Measurements from ENCODE around the gene IFI16.
A peak's percentile ranks its signal among the peaks of the same experiment; 100 is the strongest.

IFI16 gene

DNA sequence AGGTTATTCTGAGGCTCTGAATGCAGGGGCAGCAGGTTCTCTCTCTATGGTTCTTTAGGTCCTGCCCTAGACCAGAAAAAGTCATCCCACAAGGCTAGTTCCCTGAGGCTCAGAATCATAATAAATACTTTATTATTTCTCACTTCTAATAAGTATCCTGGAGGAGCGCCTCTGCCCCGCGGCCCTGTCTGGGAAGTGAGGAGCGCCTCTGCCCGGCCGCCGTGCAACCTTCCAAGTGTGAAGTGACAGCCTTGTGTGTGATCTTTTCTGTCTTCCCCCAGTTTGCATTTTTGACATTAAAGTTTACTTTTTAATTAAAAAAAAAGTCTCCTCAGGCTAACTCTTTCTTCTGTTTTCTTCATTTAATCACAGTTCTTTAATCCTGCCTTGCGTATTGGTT, 55.4 kb downstream of the IFI16 start:
- H4K12ac ChIP-seq (ENCODE audit: low read depth, low read length) = no peak overlapping the region
- H3K36me3 ChIP-seq (ENCODE audit: control insufficient read depth in 1 of 2, insufficient read depth in 2 of 2, low read length in 2 of 2) = no peaks in the 10 kb centered on the region
- no peaks in the 10 kb centered on the region for H3K27me3 ChIP-seq (ENCODE audit: insufficient read depth, low read length)
- H3K79me1 ChIP-seq (ENCODE audit: low read length) = no peaks in the 10 kb centered on the region
- H3K4me1 ChIP-seq (ENCODE audit: control insufficient read depth in 1 of 2, insufficient read depth in 2 of 2, low read length in 2 of 2) = no peaks in the 10 kb centered on the region
- no peaks in the 10 kb centered on the region for H3K9me3 ChIP-seq (ENCODE audit: insufficient read depth, low read depth, low read length)
- no peak overlapping the region for H4K8ac ChIP-seq (ENCODE audit: low read depth, low read length)
- H3K4me3 ChIP-seq (ENCODE audit: low read depth, low read length) = no peak overlapping the region
- no CpG with 5 or more reads among the region's 8 CpGs for WGBS (ENCODE audit: extremely low coverage, insufficient coverage, insufficient read length)
- no peaks in the 10 kb centered on the region for H3K79me2 ChIP-seq (ENCODE audit: control insufficient read depth, insufficient read depth, low read length, poor library complexity)
- no peak overlapping the region for H2BK12ac ChIP-seq (ENCODE audit: low read length)
- no peak overlapping the region for H4K91ac ChIP-seq (ENCODE audit: low read depth, low read length)
- no peak overlapping the region for H3K9ac ChIP-seq (ENCODE audit: low read length)
- no peak overlapping the region for H2BK5ac ChIP-seq (ENCODE audit: low read depth, low read length, poor library complexity)
- H3K27ac ChIP-seq (ENCODE audit: low read depth, low read length) = no peak overlapping the region
- no peak overlapping the region for H3K4me2 ChIP-seq (ENCODE audit: low read length)
- H3K14ac ChIP-seq (ENCODE audit: low read length) = no peak overlapping the region
- DNase-seq = no peak
- H2AFZ ChIP-seq (ENCODE audit: insufficient read depth, low read length, poor library complexity) = no peak overlapping the region
- no peak overlapping the region for H3K23ac ChIP-seq (ENCODE audit: low read length)
- H3K18ac ChIP-seq (ENCODE audit: low read length) = no peak overlapping the region
- no peak overlapping the region for H3K4ac ChIP-seq (ENCODE audit: low read depth, low read length)
- H2BK120ac ChIP-seq (ENCODE audit: insufficient read depth, low read length, poor library complexity) = no peak overlapping the region
- no peak overlapping the region for H2AK5ac ChIP-seq (ENCODE audit: low read length)

DNA sequence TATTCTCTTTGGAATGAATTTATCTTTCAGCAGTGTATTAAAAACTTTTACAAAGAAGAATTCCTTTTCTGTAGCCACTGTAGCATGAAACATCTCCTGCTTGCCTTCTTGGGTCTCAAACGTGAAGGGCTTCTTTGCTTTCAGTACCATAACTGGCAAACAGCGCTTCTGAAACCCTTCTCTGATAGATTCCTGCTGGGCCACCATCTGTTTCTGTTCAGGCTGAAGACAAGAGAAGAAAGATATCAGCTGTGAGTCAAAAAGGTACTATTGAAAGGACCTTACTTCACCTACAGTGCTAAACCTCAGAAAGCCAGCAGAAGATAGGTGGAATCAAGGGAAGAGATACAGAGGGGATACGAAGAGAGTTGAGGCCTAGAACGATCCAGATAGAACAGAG, 56.4 kb downstream of the IFI16 start:
- WGBS (ENCODE audit: extremely low coverage, insufficient coverage, insufficient read length) = no CpG with 5 or more reads among the region's 4 CpGs
- DNase-seq = no peak
- H3K79me1 ChIP-seq (ENCODE audit: low read length) = no peaks in the 10 kb centered on the region

DNA sequence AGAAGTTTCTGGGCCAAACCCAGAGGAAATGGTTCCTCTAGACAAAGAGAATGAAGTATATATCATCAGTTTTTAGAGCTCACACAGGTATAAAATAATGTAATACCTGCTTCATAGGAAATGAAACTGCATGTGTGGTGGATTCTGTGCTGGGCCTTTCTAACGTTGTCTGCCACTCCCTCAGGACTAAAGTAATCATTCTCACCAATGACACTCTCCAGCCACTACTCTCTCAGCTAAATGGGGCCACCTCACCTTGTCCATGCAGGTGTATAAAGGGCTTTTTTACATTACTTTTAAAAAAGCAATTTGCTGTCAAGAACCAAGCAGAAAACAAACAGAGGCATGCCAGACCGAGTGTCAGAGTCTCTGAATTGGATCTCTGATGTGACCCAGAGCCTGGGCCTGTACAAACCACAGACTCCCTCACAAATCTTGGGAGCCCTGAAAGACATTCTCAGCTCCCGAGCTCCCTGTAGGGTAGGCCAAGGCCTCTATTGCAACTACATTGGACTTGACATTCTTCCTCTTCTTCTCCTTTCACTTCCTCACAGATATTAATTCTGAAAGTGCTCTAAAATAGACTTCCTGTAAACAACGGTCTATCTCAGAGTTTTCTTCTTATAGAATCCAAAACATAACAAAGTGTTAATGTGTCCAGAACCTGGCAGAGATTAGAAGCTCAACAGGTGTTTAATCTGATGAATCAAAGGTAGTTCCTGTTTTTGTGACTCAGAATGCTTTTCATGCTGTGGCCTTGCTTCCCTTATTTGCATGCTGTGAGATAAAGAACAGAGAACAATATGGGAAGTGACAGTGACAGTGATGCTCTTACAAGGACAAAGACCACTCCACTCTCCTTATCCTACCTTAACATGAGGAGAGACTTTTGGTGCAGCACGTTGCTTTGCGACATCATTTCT, 58.3 kb downstream of the IFI16 start:
- DNase-seq = no peak
- no peak overlapping the region for H2AK5ac ChIP-seq (ENCODE audit: low read length)
- no peaks in the 10 kb centered on the region for H3K27me3 ChIP-seq (ENCODE audit: insufficient read depth, low read length)
- H2AFZ ChIP-seq (ENCODE audit: insufficient read depth, low read length, poor library complexity) = no peak overlapping the region
- H3K4me1 ChIP-seq (ENCODE audit: control insufficient read depth in 1 of 2, insufficient read depth in 2 of 2, low read length in 2 of 2) = no peaks in the 10 kb centered on the region
- H3K9me3 ChIP-seq (ENCODE audit: insufficient read depth, low read depth, low read length) = no peaks in the 10 kb centered on the region
- H3K23ac ChIP-seq (ENCODE audit: low read length) = no peak overlapping the region
- H3K4ac ChIP-seq (ENCODE audit: low read depth, low read length) = no peak overlapping the region
- no peak overlapping the region for H2BK120ac ChIP-seq (ENCODE audit: insufficient read depth, low read length, poor library complexity)
- no peak overlapping the region for H2BK12ac ChIP-seq (ENCODE audit: low read length)
- H2BK5ac ChIP-seq (ENCODE audit: low read depth, low read length, poor library complexity) = no peak overlapping the region
- no peak overlapping the region for H3K14ac ChIP-seq (ENCODE audit: low read length)
- no peak overlapping the region for H4K91ac ChIP-seq (ENCODE audit: low read depth, low read length)
- H4K8ac ChIP-seq (ENCODE audit: low read depth, low read length) = no peak overlapping the region
- no peak overlapping the region for H3K4me3 ChIP-seq (ENCODE audit: low read depth, low read length)
- no peaks in the 10 kb centered on the region for H3K79me2 ChIP-seq (ENCODE audit: control insufficient read depth, insufficient read depth, low read length, poor library complexity)
- H3K79me1 ChIP-seq (ENCODE audit: low read length) = no peaks in the 10 kb centered on the region
- no peak overlapping the region for H4K12ac ChIP-seq (ENCODE audit: low read depth, low read length)
- no peaks in the 10 kb centered on the region for H3K36me3 ChIP-seq (ENCODE audit: control insufficient read depth in 1 of 2, insufficient read depth in 2 of 2, low read length in 2 of 2)
- no peak overlapping the region for H3K18ac ChIP-seq (ENCODE audit: low read length)
- no peak overlapping the region for H3K9ac ChIP-seq (ENCODE audit: low read length)
- no peak overlapping the region for H3K4me2 ChIP-seq (ENCODE audit: low read length)
- no peak overlapping the region for H3K27ac ChIP-seq (ENCODE audit: low read depth, low read length)
- no CpG with 5 or more reads among the region's 6 CpGs for WGBS (ENCODE audit: extremely low coverage, insufficient coverage, insufficient read length)

More for the DNA sequence above, 56.4 kb downstream of the IFI16 start:
- Histone ChIP-seq H2BK12ac (ENCODE audit: low read length) (no peak overlapping the region), H2BK120ac (ENCODE audit: insufficient read depth, low read length, poor library complexity) (no peak overlapping the region), H3K14ac (ENCODE audit: low read length) (no peak overlapping the region), H3K9ac (ENCODE audit: low read length) (no peak overlapping the region), H2AK5ac (ENCODE audit: low read length) (no peak overlapping the region), H3K18ac (ENCODE audit: low read length) (no peak overlapping the region), H4K91ac (ENCODE audit: low read depth, low read length) (no peak overlapping the region), H3K4ac (ENCODE audit: low read depth, low read length) (no peak overlapping the region), H3K4me2 (ENCODE audit: low read length) (no peak overlapping the region), H3K4me1 (ENCODE audit: control insufficient read depth in 1 of 2, insufficient read depth in 2 of 2, low read length in 2 of 2) (no peaks in the 10 kb centered on the region), H2BK5ac (ENCODE audit: low read depth, low read length, poor library complexity) (no peak overlapping the region), H3K23ac (ENCODE audit: low read length) (no peak overlapping the region), H3K4me3 (ENCODE audit: low read depth, low read length) (no peak overlapping the region), H3K36me3 (ENCODE audit: control insufficient read depth in 1 of 2, insufficient read depth in 2 of 2, low read length in 2 of 2) (no peaks in the 10 kb centered on the region), H2AFZ (ENCODE audit: insufficient read depth, low read length, poor library complexity) (no peak overlapping the region), H4K8ac (ENCODE audit: low read depth, low read length) (no peak overlapping the region), H3K9me3 (ENCODE audit: insufficient read depth, low read depth, low read length) (no peaks in the 10 kb centered on the region), H3K27ac (ENCODE audit: low read depth, low read length) (no peak overlapping the region), H3K27me3 (ENCODE audit: insufficient read depth, low read length) (no peaks in the 10 kb centered on the region), H4K12ac (ENCODE audit: low read depth, low read length) (no peak overlapping the region), H3K79me2 (ENCODE audit: control insufficient read depth, insufficient read depth, low read length, poor library complexity) (no peaks in the 10 kb centered on the region)

DNA sequence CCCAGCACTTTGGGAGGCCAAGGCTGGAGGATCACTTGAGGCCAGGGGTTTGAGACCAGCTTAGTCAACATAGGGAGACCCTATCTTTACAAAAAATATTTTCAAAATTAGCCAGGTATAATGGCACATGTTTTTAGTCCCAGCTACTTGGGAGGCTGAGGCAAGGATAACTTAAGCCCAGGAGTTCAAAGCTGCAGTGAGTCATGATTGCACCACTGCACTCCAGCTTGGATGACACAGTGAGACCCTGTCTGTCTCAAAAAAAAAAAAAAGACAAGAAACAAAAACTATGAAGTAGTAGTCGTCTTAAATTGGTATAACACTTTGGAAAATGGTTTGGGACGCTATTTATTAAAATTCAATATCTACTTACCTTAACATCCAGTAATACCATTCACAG, 59.2 kb downstream of the IFI16 start:
- Histone ChIP-seq H4K8ac (ENCODE audit: low read depth, low read length) (no peak overlapping the region), H3K9ac (ENCODE audit: low read length) (no peak overlapping the region), H4K12ac (ENCODE audit: low read depth, low read length) (no peak overlapping the region), H3K36me3 (ENCODE audit: control insufficient read depth in 1 of 2, insufficient read depth in 2 of 2, low read length in 2 of 2) (no peaks in the 10 kb centered on the region), H2BK120ac (ENCODE audit: insufficient read depth, low read length, poor library complexity) (no peak overlapping the region), H3K79me1 (ENCODE audit: low read length) (no peaks in the 10 kb centered on the region), H3K18ac (ENCODE audit: low read length) (no peak overlapping the region), H3K23ac (ENCODE audit: low read length) (no peak overlapping the region), H3K27ac (ENCODE audit: low read depth, low read length) (no peak overlapping the region), H2BK5ac (ENCODE audit: low read depth, low read length, poor library complexity) (no peak overlapping the region), H3K4ac (ENCODE audit: low read depth, low read length) (no peak overlapping the region), H3K9me3 (ENCODE audit: insufficient read depth, low read depth, low read length) (no peaks in the 10 kb centered on the region), H3K27me3 (ENCODE audit: insufficient read depth, low read length) (no peaks in the 10 kb centered on the region), H4K91ac (ENCODE audit: low read depth, low read length) (no peak overlapping the region), H3K4me3 (ENCODE audit: low read depth, low read length) (no peak overlapping the region), H2AFZ (ENCODE audit: insufficient read depth, low read length, poor library complexity) (no peak overlapping the region), H3K4me1 (ENCODE audit: control insufficient read depth in 1 of 2, insufficient read depth in 2 of 2, low read length in 2 of 2) (no peaks in the 10 kb centered on the region), H3K79me2 (ENCODE audit: control insufficient read depth, insufficient read depth, low read length, poor library complexity) (no peaks in the 10 kb centered on the region), H2AK5ac (ENCODE audit: low read length) (no peak overlapping the region), H3K4me2 (ENCODE audit: low read length) (no peak overlapping the region), H2BK12ac (ENCODE audit: low read length) (no peak overlapping the region), H3K14ac (ENCODE audit: low read length) (no peak overlapping the region)
- DNase-seq = peak; percentile 24 to 38
- WGBS (ENCODE audit: extremely low coverage, insufficient coverage, insufficient read length) = no CpG with 5 or more reads among the region's 2 CpGs
